ENCODE data around the gene NDST1.
"Not testable (repeated sequence)": the region's sequence is repeated elsewhere in the genome, so short reads cannot be mapped to it uniquely, and the experiment has no call there.

Gene NDST1

GRCh38 chr5:150476568-150476967 is 31.4 kb upstream of the NDST1 start:
- not testable (repeated sequence) for H3K4me3 ChIP-seq (ENCODE audit: low read depth in 1 of 2, low read length in 2 of 2); H3K4me1 ChIP-seq (ENCODE audit: control insufficient read depth in 1 of 2, insufficient read depth in 2 of 2, low read length in 2 of 2); H3K27ac ChIP-seq (ENCODE audit: low read depth, low read length); H3K9me3 ChIP-seq (ENCODE audit: control insufficient read depth in 1 of 2, low read length in 2 of 2); H3K9ac ChIP-seq (ENCODE audit: low read depth in 1 of 2, low read length in 2 of 2); H3K36me3 ChIP-seq (ENCODE audit: control insufficient read depth in 1 of 2, insufficient read depth in 2 of 2, low read length in 2 of 2); H3K27me3 ChIP-seq (ENCODE audit: control insufficient read depth in 1 of 2, insufficient read depth in 2 of 2, low read length in 2 of 2)

DNA sequence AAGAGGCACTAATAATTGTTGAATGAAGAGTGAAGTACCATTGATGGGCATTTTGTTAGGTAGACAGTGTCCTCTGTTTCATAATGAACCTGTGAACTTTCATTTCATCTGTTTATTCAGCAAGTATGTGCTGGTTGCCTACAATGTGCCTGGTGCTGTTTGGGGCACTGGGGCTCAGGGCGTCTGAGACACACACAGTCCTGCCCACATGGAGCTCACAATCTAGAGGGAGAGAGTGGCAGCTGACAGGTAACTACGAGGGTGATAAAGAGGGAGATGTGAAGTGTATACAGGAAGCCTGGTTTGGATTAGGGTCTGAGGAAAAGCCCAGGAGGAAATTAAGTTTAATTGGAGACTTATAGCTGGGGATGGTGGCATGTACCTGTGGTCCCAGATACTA is 28.5 kb upstream of the NDST1 start:
- Histone ChIP-seq H3K27ac (ENCODE audit: low read depth, low read length) (no peak overlapping the region), H3K4me1 (ENCODE audit: control insufficient read depth in 1 of 2, insufficient read depth in 2 of 2, low read length in 2 of 2) (peaks cover 6% of the 10 kb centered on the region in 2 donors), H3K36me3 (ENCODE audit: control insufficient read depth in 1 of 2, insufficient read depth in 2 of 2, low read length in 2 of 2) (no peaks in the 10 kb centered on the region), H3K27me3 (ENCODE audit: control insufficient read depth in 1 of 2, insufficient read depth in 2 of 2, low read length in 2 of 2) (peaks cover 0 to 3% of the 10 kb centered on the region in 2 donors), H3K9ac (ENCODE audit: low read depth in 1 of 2, low read length in 2 of 2) (no peak overlapping the region), H3K4me3 (ENCODE audit: low read depth in 1 of 2, low read length in 2 of 2) (no peak overlapping the region), H3K9me3 (ENCODE audit: control insufficient read depth in 1 of 2, low read length in 2 of 2) (no peaks in the 10 kb centered on the region)

DNA sequence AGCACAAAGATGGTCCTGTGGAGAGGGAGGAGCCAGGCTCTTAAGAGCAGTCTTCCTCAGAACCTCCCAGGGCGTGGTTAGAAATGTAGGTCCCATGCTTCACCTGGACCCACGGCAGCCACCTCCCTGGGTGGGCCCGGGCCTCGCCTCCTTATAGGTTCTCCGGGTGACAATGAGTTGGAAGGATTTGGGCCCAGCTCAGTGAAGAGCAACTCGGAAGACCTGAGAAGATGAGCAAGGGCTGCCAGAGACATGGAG is 26.3 kb upstream of the NDST1 start:
- Histone ChIP-seq H3K9ac (ENCODE audit: low read depth in 1 of 2, low read length in 2 of 2) (no peak overlapping the region), H3K9me3 (ENCODE audit: control insufficient read depth in 1 of 2, low read length in 2 of 2) (no peaks in the 10 kb centered on the region), H3K36me3 (ENCODE audit: control insufficient read depth in 1 of 2, insufficient read depth in 2 of 2, low read length in 2 of 2) (no peaks in the 10 kb centered on the region), H3K27ac (ENCODE audit: low read depth, low read length) (no peak overlapping the region), H3K4me3 (ENCODE audit: low read depth in 1 of 2, low read length in 2 of 2) (no peak overlapping the region), H3K27me3 (ENCODE audit: control insufficient read depth in 1 of 2, insufficient read depth in 2 of 2, low read length in 2 of 2) (peaks cover 0 to 3% of the 10 kb centered on the region in 2 donors), H3K4me1 (ENCODE audit: control insufficient read depth in 1 of 2, insufficient read depth in 2 of 2, low read length in 2 of 2) (peaks cover 10 to 12% of the 10 kb centered on the region in 2 donors)

- H3K9me3 ChIP-seq (ENCODE audit: control insufficient read depth in 1 of 2, low read length in 2 of 2) = no peaks in the 10 kb centered on the region
- peaks cover 9 to 10% of the 10 kb centered on the region in 2 donors for H3K4me1 ChIP-seq (ENCODE audit: control insufficient read depth in 1 of 2, insufficient read depth in 2 of 2, low read length in 2 of 2)
- no peaks in the 10 kb centered on the region for H3K36me3 ChIP-seq (ENCODE audit: control insufficient read depth in 1 of 2, insufficient read depth in 2 of 2, low read length in 2 of 2)
- no peak overlapping the region for H3K9ac ChIP-seq (ENCODE audit: low read depth in 1 of 2, low read length in 2 of 2)
- no peak overlapping the region for H3K27ac ChIP-seq (ENCODE audit: low read depth, low read length)
- H3K4me3 ChIP-seq (ENCODE audit: low read depth in 1 of 2, low read length in 2 of 2) = no peak overlapping the region
- peaks cover 0 to 2% of the 10 kb centered on the region in 2 donors for H3K27me3 ChIP-seq (ENCODE audit: control insufficient read depth in 1 of 2, insufficient read depth in 2 of 2, low read length in 2 of 2)
These were observed 25.9 kb upstream of the NDST1 start for GRCh38 chr5:150481972-150482406.

DNA sequence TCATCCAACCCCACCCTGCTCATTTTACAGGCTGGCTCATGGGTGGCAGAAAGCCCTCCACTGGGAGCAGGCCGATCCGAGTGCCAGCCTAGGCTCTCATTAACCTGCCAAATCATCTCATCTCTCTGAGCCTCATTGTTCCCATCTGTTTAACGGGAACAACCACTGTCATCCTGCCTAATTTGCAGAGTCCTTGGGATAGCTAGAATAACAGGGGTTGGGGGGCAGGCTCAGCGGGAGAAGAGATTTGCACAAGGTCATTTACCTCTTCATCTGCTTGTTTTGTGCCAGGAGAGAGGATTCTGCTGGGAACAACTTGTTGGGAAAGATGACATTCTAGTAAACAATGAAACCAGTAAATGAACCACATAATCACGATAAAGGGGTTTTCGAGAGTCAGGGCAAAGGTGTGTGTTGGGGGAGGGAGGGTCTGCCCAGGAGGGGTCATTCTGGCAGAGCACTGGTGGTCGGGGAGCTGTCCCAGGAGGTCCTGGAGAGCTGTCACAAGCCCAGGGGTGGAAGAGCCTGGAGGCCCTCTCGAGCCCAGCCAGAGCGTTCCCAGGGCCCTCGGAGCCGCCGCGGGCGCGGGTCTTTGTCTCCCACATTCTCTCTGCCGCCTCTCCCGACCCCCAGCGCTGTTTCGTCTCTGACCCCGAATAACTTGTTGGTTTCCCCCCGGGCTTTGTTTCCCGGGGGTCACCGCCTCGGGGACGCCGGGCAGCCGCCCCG is 22.8 kb upstream of the NDST1 start:
- Histone ChIP-seq H3K36me3 (ENCODE audit: control insufficient read depth in 1 of 2, insufficient read depth in 2 of 2, low read length in 2 of 2) (no peaks in the 10 kb centered on the region), H3K9me3 (ENCODE audit: control insufficient read depth in 1 of 2, low read length in 2 of 2) (no peaks in the 10 kb centered on the region), H3K9ac (ENCODE audit: low read depth in 1 of 2, low read length in 2 of 2) (peak overlapping the region; percentile 66 to 78), H3K4me3 (ENCODE audit: low read depth in 1 of 2, low read length in 2 of 2) (peak overlapping the region; percentile 79), H3K27me3 (ENCODE audit: control insufficient read depth in 1 of 2, insufficient read depth in 2 of 2, low read length in 2 of 2) (no peaks in the 10 kb centered on the region), H3K27ac (ENCODE audit: low read depth, low read length) (no peak overlapping the region), H3K4me1 (ENCODE audit: control insufficient read depth in 1 of 2, insufficient read depth in 2 of 2, low read length in 2 of 2) (peaks cover 37 to 38% of the 10 kb centered on the region in 2 donors)

GRCh38 chr5:150485693-150486401 is 22.1 kb upstream of the NDST1 start:
- no peaks in the 10 kb centered on the region for H3K27me3 ChIP-seq (ENCODE audit: control insufficient read depth in 1 of 2, insufficient read depth in 2 of 2, low read length in 2 of 2)
- H3K9me3 ChIP-seq (ENCODE audit: control insufficient read depth in 1 of 2, low read length in 2 of 2) = no peaks in the 10 kb centered on the region
- H3K4me3 ChIP-seq (ENCODE audit: low read depth in 1 of 2, low read length in 2 of 2) = peak overlapping the region; percentile 79
- peak overlapping the region; percentile 66 to 78 for H3K9ac ChIP-seq (ENCODE audit: low read depth in 1 of 2, low read length in 2 of 2)
- H3K4me1 ChIP-seq (ENCODE audit: control insufficient read depth in 1 of 2, insufficient read depth in 2 of 2, low read length in 2 of 2) = peaks cover 44% of the 10 kb centered on the region in 2 donors
- H3K36me3 ChIP-seq (ENCODE audit: control insufficient read depth in 1 of 2, insufficient read depth in 2 of 2, low read length in 2 of 2) = no peaks in the 10 kb centered on the region
- peak overlapping the region; percentile 77 for H3K27ac ChIP-seq (ENCODE audit: low read depth, low read length)

GRCh38 chr5:150486402-150487198 is 21.3 kb upstream of the NDST1 start:
- Histone ChIP-seq H3K4me1 (ENCODE audit: control insufficient read depth in 1 of 2, insufficient read depth in 2 of 2, low read length in 2 of 2) (peaks cover 52% of the 10 kb centered on the region in 2 donors), H3K4me3 (ENCODE audit: low read depth in 1 of 2, low read length in 2 of 2) (peak overlapping the region; percentile 79), H3K9ac (ENCODE audit: low read depth in 1 of 2, low read length in 2 of 2) (peak overlapping the region; percentile 49 to 79), H3K27me3 (ENCODE audit: control insufficient read depth in 1 of 2, insufficient read depth in 2 of 2, low read length in 2 of 2) (no peaks in the 10 kb centered on the region), H3K27ac (ENCODE audit: low read depth, low read length) (peak overlapping the region; percentile 86), H3K36me3 (ENCODE audit: control insufficient read depth in 1 of 2, insufficient read depth in 2 of 2, low read length in 2 of 2) (no peaks in the 10 kb centered on the region), H3K9me3 (ENCODE audit: control insufficient read depth in 1 of 2, low read length in 2 of 2) (no peaks in the 10 kb centered on the region)

DNA sequence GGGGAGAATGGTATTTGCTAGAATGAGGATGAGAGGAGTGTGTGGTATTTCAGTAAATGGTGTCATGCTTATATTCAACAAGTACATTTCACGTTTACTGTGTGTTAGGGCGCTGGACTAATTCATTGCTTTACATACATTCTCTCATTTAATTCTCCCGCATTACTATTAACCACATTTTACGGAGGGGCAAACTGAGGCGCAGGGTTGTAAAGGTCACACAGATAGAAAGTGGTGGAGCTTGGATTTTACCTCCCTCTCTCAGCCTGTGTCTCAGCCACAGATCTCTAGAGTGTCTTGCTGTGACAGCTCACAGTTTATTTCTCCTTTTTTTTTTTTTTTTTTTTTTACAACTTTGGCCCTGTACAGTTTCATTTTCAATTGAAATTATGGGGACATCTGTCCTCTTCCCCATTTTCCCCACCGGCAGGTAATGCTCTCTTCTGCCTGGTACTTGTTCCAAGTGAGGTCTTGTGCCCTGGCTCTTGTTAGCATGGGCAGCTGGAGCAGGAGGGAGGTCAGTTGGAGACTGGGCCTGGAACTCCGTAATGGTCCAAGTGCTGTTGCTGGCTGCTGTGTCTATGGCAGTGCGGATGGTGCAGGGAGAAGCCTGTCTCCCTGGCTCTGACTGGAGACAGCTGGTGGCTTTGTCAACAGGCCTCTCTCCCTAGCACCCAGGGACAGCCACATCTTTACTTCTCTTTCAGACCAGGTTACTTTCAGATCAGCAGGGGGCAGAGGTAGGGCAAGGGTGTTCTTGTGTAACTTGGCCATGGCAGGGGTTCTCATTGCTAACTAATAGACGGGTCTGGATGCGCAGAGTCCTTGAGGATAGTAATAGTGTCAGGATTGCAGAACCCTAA is 20.5 kb upstream of the NDST1 start:
- no peaks in the 10 kb centered on the region for H3K36me3 ChIP-seq (ENCODE audit: control insufficient read depth in 1 of 2, insufficient read depth in 2 of 2, low read length in 2 of 2)
- no peaks in the 10 kb centered on the region for H3K9me3 ChIP-seq (ENCODE audit: control insufficient read depth in 1 of 2, low read length in 2 of 2)
- H3K4me1 ChIP-seq (ENCODE audit: control insufficient read depth in 1 of 2, insufficient read depth in 2 of 2, low read length in 2 of 2) = peaks cover 57 to 58% of the 10 kb centered on the region in 2 donors
- peak overlapping the region; percentile 86 for H3K27ac ChIP-seq (ENCODE audit: low read depth, low read length)
- peak overlapping the region; percentile 61 to 76 for H3K4me3 ChIP-seq (ENCODE audit: low read depth in 1 of 2, low read length in 2 of 2)
- peak overlapping the region; percentile 49 to 79 for H3K9ac ChIP-seq (ENCODE audit: low read depth in 1 of 2, low read length in 2 of 2)
- no peaks in the 10 kb centered on the region for H3K27me3 ChIP-seq (ENCODE audit: control insufficient read depth in 1 of 2, insufficient read depth in 2 of 2, low read length in 2 of 2)

GRCh38 chr5:150488519-150489359 is 19.2 kb upstream of the NDST1 start:
- no peaks in the 10 kb centered on the region for H3K27me3 ChIP-seq (ENCODE audit: control insufficient read depth in 1 of 2, insufficient read depth in 2 of 2, low read length in 2 of 2)
- peak overlapping the region in 1 of 2 donors; percentile 1 for H3K9ac ChIP-seq (ENCODE audit: low read depth in 1 of 2, low read length in 2 of 2)
- peaks cover 57 to 58% of the 10 kb centered on the region in 2 donors for H3K4me1 ChIP-seq (ENCODE audit: control insufficient read depth in 1 of 2, insufficient read depth in 2 of 2, low read length in 2 of 2)
- H3K4me3 ChIP-seq (ENCODE audit: low read depth in 1 of 2, low read length in 2 of 2) = peak overlapping the region in 1 of 2 donors; percentile 9
- H3K9me3 ChIP-seq (ENCODE audit: control insufficient read depth in 1 of 2, low read length in 2 of 2) = no peaks in the 10 kb centered on the region
- no peaks in the 10 kb centered on the region for H3K36me3 ChIP-seq (ENCODE audit: control insufficient read depth in 1 of 2, insufficient read depth in 2 of 2, low read length in 2 of 2)
- H3K27ac ChIP-seq (ENCODE audit: low read depth, low read length) = peak overlapping the region; percentile 54
